ENCODE data around the gene ADGRE3.
"Not testable (repeated sequence)": the region's sequence is repeated elsewhere in the genome, so short reads cannot be mapped to it uniquely, and the experiment has no call there.

ADGRE3 gene

GRCh38 chr19:14611051-14611450 is 63.6 kb downstream of the ADGRE3 start:
- H3K4me3 ChIP-seq (replicated peaks; ENCODE audit: low read depth, low read length) = no peak overlapping the region
- DNase-seq (ENCODE audit: extremely low read depth, low read depth) = no peak
- no peak for TF ChIP-seq CTCF (IDR thresholded peaks at IDR 0.05; ENCODE audit: low read depth, low read length, missing control alignments)

- no peak for TF ChIP-seq CTCF (IDR thresholded peaks at IDR 0.05; ENCODE audit: low read depth, low read length, missing control alignments)
- no peak for DNase-seq (ENCODE audit: extremely low read depth, low read depth)
- no peak overlapping the region for H3K4me3 ChIP-seq (replicated peaks; ENCODE audit: low read depth, low read length)
Observed at GRCh38 chr19:14606627-14607026, 68.0 kb downstream of the ADGRE3 start.

- TF ChIP-seq CTCF (IDR thresholded peaks at IDR 0.05; ENCODE audit: low read depth, low read length, missing control alignments) = no peak
- no peak for DNase-seq (ENCODE audit: extremely low read depth, low read depth)
- H3K4me3 ChIP-seq (replicated peaks; ENCODE audit: low read depth, low read length) = no peak overlapping the region
Observed at GRCh38 chr19:14603990-14604387, 70.7 kb downstream of the ADGRE3 start.

- DNase-seq (ENCODE audit: extremely low read depth, low read depth) = no peak
- H3K4me3 ChIP-seq (replicated peaks; ENCODE audit: low read depth, low read length) = no peak overlapping the region
- no peak for TF ChIP-seq CTCF (IDR thresholded peaks at IDR 0.05; ENCODE audit: low read depth, low read length, missing control alignments)
Observed at GRCh38 chr19:14599548-14600147, 75.0 kb downstream of the ADGRE3 start.

- no peak for DNase-seq (ENCODE audit: extremely low read depth, low read depth)
- H3K4me3 ChIP-seq (replicated peaks; ENCODE audit: low read depth, low read length) = no peak overlapping the region
- TF ChIP-seq CTCF (IDR thresholded peaks at IDR 0.05; ENCODE audit: low read depth, low read length, missing control alignments) = no peak
Observed at GRCh38 chr19:14595558-14595957, 79.1 kb downstream of the ADGRE3 start.

GRCh38 chr19:14589433-14589832 is 85.2 kb downstream of the ADGRE3 start:
- not testable (repeated sequence) for H3K4me3 ChIP-seq (replicated peaks; ENCODE audit: low read depth, low read length); DNase-seq (ENCODE audit: extremely low read depth, low read depth)

GRCh38 chr19:14585187-14585586 is 89.5 kb downstream of the ADGRE3 start:
- DNase-seq (ENCODE audit: extremely low read depth, low read depth) = peak; percentile 36
- not testable (repeated sequence) for H3K4me3 ChIP-seq (replicated peaks; ENCODE audit: low read depth, low read length)

GRCh38 chr19:14584372-14584771 is 90.3 kb downstream of the ADGRE3 start:
- DNase-seq (ENCODE audit: extremely low read depth, low read depth); H3K4me3 ChIP-seq (replicated peaks; ENCODE audit: low read depth, low read length): not testable (repeated sequence)
